ENCODE data around the gene MALSU1. TPM values are rescaled to one million over a fixed set of nuclear protein-coding genes. Genes with fewer than 3 reads are reported as not detected.

MALSU1 gene
- total and polyA plus RNA-seq, 7 donors, result 65.2 to 109 (median 89.2) TPM

DNA sequence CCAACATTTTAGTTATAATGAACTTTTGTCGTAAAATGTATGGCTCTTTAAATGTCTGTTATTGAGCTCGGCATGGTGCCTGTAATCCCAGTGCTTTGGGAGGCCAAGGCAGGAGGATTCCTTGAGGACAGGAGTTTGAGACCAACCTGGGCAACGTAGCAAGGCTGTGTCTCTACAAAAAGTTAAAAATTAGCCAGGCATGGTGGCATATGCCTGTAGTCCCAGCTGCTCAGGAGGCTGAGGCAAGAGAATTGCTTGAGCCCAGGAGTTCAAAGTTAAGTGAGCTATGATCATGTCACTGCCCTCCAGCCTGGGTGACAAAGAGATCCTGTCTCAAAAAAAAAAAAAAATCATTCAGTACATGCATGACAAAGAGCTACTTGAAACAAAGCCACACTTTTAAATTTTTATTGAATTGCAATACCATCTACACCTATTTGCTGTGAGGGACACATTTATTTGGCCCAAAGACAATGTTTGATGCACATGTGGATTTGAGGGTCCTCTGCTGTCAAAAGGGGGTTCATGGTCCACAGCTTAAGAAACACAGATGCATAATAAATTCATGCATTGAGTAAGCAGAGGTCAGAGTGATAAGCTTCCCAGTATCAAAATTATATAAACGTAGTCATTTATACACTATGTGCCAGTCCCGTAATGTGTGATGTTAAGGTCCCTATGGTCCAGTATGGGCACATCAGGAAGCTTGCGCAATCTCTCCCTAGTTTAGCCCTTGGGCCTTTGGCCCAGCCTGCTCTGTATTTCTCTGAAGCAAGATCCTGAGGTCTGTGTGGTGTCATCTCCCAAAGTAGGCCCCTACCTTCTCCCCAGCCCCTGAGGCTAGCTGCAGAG lies 4.4 kb upstream of the MALSU1 start:
- Histone ChIP-seq H3K36me3 (ENCODE audit: insufficient read depth in 1 of 2, low read depth in 1 of 2) (no peaks in the 10 kb centered on the region), H3K27me3 (ENCODE audit: insufficient read depth in 3 of 3, low read length in 2 of 3) (no peaks in the 10 kb centered on the region), H3K4me1 (no peaks in the 10 kb centered on the region), H3K4me3 (no peak overlapping the region), H3K9me3 (no peaks in the 10 kb centered on the region), H3K27ac (no peak overlapping the region)
- intact Hi-C loops (cut with DNase I), result no loop called here
- TF ChIP-seq CTCF (IDR thresholded peaks at IDR 0.05), result no peak
- DNase-seq (no peak), ATAC-seq (no peak)
- 81 to 88% (median 84%) methylated on average over 6 of the region's 6 CpGs for WGBS, 3 donors

DNA sequence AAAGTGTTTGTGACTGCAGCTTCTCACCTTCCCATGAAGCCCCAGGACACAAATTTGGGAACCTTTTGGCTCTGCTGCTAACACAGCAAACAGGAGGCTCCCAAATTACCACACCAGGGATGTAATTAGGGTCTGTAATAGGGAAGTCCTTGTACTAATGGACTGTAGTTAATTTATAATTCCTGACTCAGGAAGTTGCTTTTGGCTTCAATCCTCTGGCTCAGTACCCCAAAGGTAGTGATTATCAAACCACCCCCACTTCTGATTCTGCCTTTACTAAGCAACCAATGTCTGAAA lies 3.8 kb upstream of the MALSU1 start:
- no peaks in the 10 kb centered on the region for H3K36me3 ChIP-seq (ENCODE audit: insufficient read depth in 1 of 2, low read depth in 1 of 2)
- no peak overlapping the region for H3K4me3 ChIP-seq
- no peak for TF ChIP-seq CTCF (IDR thresholded peaks at IDR 0.05)
- ATAC-seq (no peak), DNase-seq (no peak)
- H3K9me3 ChIP-seq, result no peaks in the 10 kb centered on the region
- H3K4me1 ChIP-seq, result peaks cover 4% of the 10 kb centered on the region
- no peak overlapping the region for H3K27ac ChIP-seq
- no peaks in the 10 kb centered on the region for H3K27me3 ChIP-seq (ENCODE audit: insufficient read depth in 3 of 3, low read length in 2 of 3)
- intact Hi-C loops (cut with DNase I), result no loop called here

DNA sequence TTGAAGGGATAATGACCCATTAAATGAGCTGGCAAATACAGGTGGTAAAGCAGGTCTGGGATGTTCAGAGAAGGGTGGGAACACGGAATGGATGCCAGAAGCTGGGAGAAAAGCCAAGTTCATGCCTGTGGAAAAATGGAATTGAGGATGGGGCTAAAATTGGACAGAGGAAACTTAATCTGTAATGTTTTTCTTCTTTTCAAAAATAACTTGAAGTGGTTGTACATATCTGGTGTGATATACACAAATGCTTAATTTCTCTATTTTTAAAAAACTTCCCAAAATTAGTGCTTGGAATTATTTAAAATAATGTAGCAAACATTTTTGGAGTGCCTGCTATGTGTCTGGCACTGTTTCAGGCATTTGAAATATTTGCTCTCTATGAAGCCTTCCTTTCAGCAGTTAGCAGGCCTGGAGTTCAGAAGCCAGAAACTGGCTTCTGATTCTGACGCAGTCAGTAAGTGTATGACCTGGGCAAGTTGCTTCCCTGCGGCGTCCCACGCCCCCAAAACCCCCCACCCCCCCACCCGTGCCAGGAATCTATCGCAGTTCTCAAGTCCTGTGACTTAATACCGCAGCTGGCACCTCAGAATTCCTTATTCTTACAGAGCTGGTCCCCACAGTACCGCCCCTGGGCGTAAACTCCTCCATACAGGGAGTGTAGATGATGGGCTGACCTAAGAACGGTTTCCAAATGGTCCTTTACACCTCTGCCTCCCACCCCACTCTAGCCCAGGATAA lies 828 bp upstream of the MALSU1 start:
- Histone ChIP-seq H3K4me1 (peaks cover 20% of the 10 kb centered on the region), H3K9me3 (no peaks in the 10 kb centered on the region), H3K27ac (peak overlapping the region; percentile 86), H3K4me3 (peak overlapping the region; percentile 81), H3K36me3 (ENCODE audit: insufficient read depth in 1 of 2, low read depth in 1 of 2) (peaks cover 5 to 26% of the 10 kb centered on the region in 2 donors), H3K27me3 (ENCODE audit: insufficient read depth in 3 of 3, low read length in 2 of 3) (no peaks in the 10 kb centered on the region)
- intact Hi-C loops (cut with DNase I), result no loop called here
- DNase-seq, result no peak
- peak in 1 of 4 donors; percentile 16 for ATAC-seq
- no peak for TF ChIP-seq CTCF (IDR thresholded peaks at IDR 0.05)
- WGBS, 3 donors, result 18 to 42% (median 38%) methylated on average over 11 of the region's 11 CpGs

DNA sequence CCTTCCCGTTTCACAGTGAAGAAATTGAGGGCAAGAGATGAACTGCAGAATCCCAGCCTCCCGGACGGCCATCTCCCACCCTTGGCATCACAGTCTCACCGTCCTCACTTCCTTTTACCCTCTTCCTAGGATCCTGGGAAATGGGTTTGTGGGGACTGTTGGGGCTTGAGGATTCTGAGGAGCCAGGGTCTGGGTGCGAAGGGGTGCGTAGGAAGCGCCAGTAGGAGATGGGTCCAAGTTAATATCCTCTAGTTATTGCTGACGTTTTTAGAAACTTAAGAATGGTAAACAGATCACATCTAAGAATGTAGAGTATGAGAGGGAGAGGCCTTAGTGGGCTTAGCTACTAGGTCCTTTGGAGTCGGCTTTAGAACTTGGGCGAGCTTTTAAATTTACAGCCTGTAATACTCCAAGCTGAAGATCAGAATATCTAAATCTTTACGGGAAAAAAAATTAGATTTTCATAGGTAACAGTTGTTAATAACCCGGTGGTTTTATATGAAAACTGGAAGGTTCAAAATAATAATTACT lies 696 bp downstream of the MALSU1 start:
- intact Hi-C loops (cut with DNase I), result no loop called here
- TF ChIP-seq CTCF (IDR thresholded peaks at IDR 0.05), result no peak
- Histone ChIP-seq H3K4me3 (peak overlapping the region; percentile 81), H3K36me3 (ENCODE audit: insufficient read depth in 1 of 2, low read depth in 1 of 2) (peaks cover 5 to 35% of the 10 kb centered on the region in 2 donors), H3K9me3 (no peaks in the 10 kb centered on the region), H3K4me1 (peaks cover 24% of the 10 kb centered on the region), H3K27ac (peak overlapping the region; percentile 86), H3K27me3 (ENCODE audit: insufficient read depth in 3 of 3, low read length in 2 of 3) (no peaks in the 10 kb centered on the region)
- 4 to 7% (median 6%) methylated on average over 12 of the region's 12 CpGs for WGBS, 3 donors
- DNase-seq, result no peak
- peak in 2 of 4 donors; percentile 2 to 36 for ATAC-seq

All from psoas muscle (tissue), 8 donors.